GM20431 (cell line): Measurements from ENCODE around the gene LRIT1.
"Not testable (repeated sequence)": the region's sequence is repeated elsewhere in the genome, so short reads cannot be mapped to it uniquely, and the experiment has no call there.

Source experiments
- in situ Hi-C: fragments of 300-500 bp; cut with MseI, MboI; formaldehyde crosslinking; loops from one replicate; pipeline ENCODE4 v1.15.0; 2020; ENCODE audit warnings: low sequenced_read_pairs; ENCODE audit not compliant: unreplicated experiment

Gene LRIT1, protein sequence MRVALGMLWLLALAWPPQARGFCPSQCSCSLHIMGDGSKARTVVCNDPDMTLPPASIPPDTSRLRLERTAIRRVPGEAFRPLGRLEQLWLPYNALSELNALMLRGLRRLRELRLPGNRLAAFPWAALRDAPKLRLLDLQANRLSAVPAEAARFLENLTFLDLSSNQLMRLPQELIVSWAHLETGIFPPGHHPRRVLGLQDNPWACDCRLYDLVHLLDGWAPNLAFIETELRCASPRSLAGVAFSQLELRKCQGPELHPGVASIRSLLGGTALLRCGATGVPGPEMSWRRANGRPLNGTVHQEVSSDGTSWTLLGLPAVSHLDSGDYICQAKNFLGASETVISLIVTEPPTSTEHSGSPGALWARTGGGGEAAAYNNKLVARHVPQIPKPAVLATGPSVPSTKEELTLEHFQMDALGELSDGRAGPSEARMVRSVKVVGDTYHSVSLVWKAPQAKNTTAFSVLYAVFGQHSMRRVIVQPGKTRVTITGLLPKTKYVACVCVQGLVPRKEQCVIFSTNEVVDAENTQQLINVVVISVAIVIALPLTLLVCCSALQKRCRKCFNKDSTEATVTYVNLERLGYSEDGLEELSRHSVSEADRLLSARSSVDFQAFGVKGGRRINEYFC

GRCh38 chr10:84241185-84241790, at the start of gene LRIT1:
Gene LRIT1 (minus strand): TSS chr10:84241546. CDS start chr10:84241439, 107 bp downstream.
- in situ Hi-C loops = no loop called here

- in situ Hi-C loops = no loop called here
Measured at GRCh38 chr10:84290235-84290634, 48.9 kb upstream of the LRIT1 start.

- in situ Hi-C loops = no loop called here
Measured at GRCh38 chr10:84289521-84290200, 48.3 kb upstream of the LRIT1 start.

DNA sequence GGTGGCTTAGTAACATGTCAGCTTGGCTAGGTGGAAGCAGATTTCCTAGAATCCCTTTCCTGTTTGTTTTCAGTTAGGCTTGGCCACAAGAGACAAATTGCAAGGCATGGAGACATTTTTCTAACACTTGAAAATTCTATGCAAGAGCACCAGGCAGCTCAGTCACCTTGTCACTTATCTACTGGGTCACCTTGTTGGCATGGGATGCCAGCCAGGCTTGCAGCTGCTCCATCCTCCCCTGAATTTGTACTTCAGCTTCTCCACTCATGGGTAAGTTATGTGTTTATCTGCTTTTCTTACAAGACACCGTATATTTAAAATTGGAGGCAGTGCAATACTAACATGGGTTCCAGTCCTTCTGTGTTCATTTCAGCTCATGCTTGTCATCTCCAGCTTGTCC, 46.8 kb upstream of the LRIT1 start:
- in situ Hi-C loops = no loop called here

GRCh38 chr10:84286695-84287094, 45.3 kb upstream of the LRIT1 start:
- in situ Hi-C loops = no loop called here

DNA sequence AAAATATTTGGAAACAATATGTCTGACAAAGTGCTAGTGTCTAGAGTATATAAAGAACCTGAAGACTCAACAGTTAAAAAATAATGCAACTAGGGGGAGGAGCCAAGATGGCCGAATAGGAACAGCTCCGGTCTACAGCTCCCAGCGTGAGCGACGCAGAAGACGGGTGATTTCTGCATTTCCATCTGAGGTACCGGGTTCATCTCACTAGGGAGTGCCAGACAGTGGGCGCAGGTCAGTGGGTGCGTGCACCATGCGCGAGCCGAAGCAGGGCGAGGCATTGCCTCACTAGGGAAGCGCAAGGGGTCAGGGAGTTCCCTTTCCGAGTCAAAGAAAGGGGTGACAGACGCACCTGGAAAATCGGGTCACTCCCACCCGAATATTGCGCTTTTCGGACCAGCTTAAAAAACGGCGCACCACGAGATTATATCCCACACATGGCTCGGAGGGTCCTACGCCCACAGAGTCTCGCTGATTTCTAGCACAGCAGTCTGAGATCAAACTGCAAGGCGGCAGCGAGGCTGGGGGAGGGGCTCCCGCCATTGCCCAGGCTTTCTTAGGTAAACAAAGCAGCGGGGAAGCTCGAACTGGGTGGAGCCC, 38.6 kb upstream of the LRIT1 start:
- in situ Hi-C loops = not testable (repeated sequence)

DNA sequence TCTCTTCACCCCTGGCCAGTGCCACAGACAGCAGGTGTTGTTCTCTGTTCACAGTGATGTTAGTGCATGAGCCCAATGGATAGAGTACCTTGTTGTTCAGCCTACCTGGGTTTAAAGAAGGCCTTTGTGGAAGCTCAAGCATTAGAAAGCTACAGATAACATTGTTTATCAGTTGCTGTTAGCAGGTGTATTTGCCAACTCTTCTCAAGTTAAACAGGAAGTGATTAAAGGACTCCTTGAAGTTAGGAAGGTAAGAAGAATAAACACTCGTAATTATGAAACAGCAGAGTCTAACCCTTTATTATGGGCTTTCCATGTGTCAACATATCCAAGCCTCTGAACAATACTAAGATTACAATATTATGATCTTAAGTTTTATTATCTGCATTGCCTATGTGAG, 29.4 kb upstream of the LRIT1 start:
- in situ Hi-C loops = no loop called here

GRCh38 chr10:84269773-84270172, 28.4 kb upstream of the LRIT1 start:
- in situ Hi-C loops = loop anchor here (10.0 kb wide), 1 partner anchor 265 kb away; no protein-coding TSS in a partner anchor

DNA sequence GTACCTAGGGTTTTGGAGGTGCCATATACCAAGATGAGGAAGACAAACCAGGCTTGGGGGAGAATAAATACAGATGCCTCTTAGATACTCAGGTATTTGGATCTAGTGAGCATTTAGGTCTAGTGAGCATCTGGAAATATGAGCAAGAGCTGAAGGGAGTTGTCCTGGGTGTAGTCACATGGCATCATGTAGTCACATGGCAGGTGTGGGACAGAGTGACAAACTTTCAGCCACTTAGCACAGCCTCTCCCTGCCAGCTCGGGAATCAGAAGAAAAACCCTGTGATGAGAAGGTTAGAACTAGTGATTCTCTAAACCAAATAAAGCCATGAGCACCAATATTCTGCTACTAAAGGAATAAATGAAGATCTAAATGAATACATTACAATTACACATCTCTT, 27.8 kb upstream of the LRIT1 start:
- in situ Hi-C loops = loop anchor here (10.0 kb wide), 1 partner anchor 266 kb away; no protein-coding TSS in a partner anchor

DNA sequence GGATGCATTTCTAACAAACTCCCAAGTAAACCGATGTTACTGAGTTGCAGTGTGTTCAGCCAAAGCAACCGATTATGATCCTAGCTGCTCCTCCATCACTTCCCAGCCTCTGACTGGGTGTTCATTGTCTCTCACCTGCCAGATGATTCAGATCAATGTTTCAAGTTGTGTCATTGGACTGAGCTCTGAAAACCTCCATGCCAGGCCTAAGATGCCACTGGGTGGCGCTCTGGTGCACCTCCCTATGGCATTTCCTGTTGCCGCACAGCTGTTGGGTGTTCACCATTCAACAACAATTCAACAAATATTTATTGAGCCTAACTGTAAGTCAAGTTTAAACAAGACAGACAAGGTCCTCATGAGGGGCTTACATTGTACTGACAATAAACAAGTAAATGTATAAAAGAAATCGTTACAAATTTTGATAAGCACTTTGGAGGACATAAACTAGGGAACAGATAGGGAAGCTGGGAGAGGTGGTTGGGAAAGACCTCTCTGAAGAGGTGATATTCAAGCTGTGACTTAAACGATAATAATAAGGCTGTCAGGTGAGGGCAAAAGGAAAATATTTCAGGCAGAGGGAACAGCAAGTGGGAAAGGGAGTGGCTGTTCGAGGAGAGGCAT, 26.3 kb upstream of the LRIT1 start:
- in situ Hi-C loops = loop anchor here (10.0 kb wide), 1 partner anchor 267 kb away; no protein-coding TSS in a partner anchor

DNA sequence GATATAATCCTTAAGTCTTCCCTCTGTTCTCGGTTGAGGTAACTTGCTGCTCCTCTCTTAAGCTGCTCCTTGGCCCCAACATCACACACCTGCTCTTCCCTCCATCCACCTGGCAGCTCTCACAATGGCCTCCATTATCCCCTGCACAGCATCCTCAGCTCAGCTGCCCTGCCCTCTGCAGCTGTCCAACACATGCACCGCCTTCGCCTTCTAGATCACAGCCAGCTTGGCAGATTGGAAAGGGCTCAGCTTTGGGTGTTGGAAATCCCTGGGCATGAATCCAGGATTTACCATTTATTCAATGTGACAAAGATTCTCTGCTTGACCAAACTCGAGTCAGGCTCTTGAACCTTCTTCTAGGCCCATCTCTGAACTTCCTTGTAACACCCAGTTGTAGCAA, 24.1 kb upstream of the LRIT1 start:
- in situ Hi-C loops = loop anchor here (10.0 kb wide), 1 partner anchor 269 kb away; no protein-coding TSS in a partner anchor

DNA sequence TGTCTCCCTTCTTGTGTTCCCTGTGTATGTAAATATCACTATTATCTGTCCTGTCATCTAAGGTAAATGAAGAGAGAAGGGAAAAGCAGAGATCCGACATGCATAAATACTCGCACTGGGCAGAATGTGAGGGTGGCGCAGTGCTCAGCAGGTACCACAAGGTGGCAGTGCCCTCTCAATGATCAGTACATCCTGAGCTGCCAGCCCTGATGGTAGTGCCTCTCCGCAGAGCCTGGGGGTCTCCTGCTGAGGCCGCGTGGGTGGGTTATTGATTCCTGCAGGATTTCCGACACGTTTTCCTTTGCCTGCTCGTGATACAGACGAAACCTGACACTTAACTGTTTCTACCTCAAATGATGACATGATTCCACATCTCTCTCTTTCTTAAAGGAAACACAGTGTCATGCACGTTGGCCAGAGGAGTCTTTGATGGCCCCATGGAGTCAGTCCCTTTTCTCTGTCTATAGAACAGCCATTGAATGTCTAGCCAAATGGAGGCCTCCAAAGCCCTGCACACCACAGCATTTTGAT, 23.3 kb upstream of the LRIT1 start:
- in situ Hi-C loops = loop anchor here (10.0 kb wide), 1 partner anchor 270 kb away; no protein-coding TSS in a partner anchor

- in situ Hi-C loops = loop anchor here (10.0 kb wide), 1 partner anchor 271 kb away; no protein-coding TSS in a partner anchor
Measured at GRCh38 chr10:84263716-84264115, 22.4 kb upstream of the LRIT1 start.

DNA sequence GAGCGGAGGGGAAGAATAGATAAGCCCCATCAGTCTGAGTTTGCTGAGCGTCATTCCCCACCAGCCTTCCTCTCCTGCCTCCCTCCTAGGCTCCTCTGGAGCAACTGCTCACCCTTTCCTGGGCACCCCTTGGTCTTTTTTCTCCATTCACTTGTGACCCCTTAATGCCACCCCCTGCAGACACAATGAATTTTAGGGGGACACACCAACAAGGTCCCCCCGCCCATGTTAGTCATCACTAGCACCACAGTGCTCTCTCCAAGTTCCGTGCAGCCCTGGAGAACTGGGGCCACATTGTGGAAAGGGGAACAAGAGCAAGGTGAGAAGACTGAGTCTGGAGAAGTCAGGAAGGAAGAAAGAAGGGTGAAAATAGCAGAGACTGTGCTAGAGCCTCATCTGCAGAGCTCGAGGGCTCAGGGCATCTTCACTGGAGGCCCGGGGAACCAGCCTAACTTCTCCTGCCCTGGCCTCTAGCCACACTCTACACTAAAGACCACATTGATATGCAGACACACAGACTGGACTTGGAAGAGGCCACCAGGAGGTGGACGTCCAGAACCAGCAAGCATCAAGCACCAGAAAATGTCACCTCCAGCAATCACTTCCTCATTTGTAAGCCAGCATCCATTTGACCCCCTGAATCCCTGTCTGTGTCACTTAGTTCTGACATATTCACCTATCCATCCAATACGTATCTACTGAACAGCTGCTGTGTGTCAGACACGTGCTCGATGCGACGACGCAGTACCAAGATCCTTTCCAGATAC, 21.0 kb upstream of the LRIT1 start:
- in situ Hi-C loops = loop anchor here (10.0 kb wide), 1 partner anchor 272 kb away; no protein-coding TSS in a partner anchor

DNA sequence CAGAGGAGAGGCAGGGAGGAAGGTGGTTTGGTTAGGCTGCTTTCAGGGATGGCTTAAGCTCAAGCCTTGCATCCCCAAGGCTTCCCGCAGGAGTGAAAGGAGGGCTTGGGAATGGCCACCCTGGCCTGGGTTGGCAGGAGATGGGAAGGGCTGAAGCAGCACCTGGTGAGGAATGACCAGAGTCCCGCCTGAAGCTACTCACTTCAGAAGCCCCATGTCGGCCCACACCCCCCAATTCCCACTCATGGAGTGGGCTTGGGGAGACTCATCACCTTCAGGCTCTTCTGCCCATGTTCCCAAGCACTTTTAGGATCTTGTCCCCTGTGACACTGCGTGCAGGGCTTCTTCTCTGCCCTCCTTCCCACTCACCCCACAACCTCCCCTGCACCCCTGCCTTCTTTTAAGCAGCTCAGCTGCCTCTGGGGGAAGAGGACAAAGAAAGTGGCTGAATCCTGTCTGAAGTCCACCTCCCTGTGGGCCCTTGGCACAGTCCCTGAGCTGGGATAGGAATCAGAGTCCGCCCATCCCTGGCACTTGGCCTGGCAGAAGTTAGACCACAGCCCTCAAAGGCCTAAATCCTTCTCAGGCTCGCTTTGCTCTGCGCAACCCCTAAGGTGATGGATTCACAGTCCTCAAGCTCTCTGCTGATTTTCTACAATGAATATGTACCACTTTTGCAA, 20.0 kb upstream of the LRIT1 start:
- in situ Hi-C loops = loop anchor here (10.0 kb wide), 1 partner anchor 273 kb away; no protein-coding TSS in a partner anchor

DNA sequence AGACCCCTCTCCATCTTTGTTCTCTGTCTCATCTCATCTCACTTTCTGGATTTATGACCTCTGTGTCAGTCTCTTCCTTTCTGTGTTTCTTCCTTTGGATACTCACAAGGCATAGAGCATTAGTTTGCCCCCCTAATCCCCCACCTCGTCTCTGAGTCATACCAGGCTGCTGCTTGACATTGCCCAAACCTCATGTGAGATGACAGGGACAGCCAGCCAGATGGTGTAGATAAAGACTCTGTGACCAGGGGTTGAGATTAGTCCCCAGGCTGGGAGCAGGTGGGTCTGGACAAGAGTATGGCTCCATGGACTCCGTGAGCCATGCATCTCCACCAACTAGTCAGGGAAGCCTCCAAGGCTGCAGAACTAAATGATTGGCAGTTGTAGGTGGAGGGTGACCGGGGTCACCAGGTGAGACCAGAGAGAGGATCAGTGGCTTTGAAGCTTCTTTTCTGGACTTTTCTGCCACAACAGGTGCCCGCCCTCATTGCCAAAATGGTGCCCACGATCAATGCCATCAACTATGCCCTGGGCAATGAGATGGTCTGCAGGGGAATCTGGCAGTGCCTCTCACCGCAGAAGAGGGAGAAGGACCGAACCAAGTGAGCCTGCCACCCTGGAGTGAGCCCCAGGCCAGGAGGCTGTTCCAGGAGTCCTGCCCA, 16.8 kb upstream of the LRIT1 start:
- in situ Hi-C loops = no loop called here

DNA sequence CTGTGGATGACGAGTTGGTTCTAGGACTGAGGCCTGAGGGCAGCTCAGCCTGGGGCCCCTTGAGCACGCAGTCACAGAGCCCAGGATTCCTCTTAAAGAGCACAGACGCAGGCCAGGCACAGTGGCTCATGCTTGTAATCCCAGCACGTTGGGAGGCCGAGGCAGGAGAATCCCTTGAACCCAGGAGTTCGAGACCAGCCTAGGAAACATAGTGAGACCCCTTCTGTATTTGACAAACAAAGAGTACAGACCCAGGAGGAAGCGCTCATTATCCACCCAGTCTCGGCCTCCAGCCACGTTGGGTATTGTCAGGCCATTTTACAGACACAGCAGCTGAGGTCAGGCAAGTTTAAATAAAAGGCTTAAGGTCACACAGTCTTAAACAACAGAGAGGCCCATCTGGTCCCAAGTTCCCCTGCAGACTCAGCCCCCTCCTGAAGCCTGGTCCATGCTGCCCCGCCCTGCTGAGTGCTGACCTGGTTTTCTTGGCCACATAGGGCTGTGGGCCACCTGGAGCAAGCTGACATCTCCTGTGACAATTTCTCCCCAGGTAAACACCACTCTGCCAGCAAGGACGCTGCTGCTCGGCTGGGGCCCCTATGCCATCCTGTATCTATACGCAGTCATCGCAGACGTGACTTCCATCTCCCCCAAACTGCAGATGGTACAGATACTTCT, 16.1 kb upstream of the LRIT1 start:
- in situ Hi-C loops = no loop called here
